ENCODE data around the gene ATP7A.
A peak's percentile ranks its signal among the peaks of the same experiment; 100 is the strongest.
"Not testable (repeated sequence)": the region's sequence is repeated elsewhere in the genome, so short reads cannot be mapped to it uniquely, and the experiment has no call there.

The ATP7A gene

GRCh38 chrX:77900688-77901087 is 9.8 kb upstream of the ATP7A start:
- no peak for DNase-seq (ENCODE audit: low read depth, low spot score)
- Histone ChIP-seq H3K9ac (ENCODE audit: insufficient read length) (peak overlapping the region; percentile 95), H3K9me3 (ENCODE audit: low read depth, low read length) (no peaks in the 10 kb centered on the region), H3K27ac (0 out of 2 replicates have a peak overlapping the region, but pooled peaks have one; percentile 3), H3K4me3 (peak overlapping the region; percentile 86), H3K36me3 (ENCODE audit: insufficient read depth, low read length) (peaks cover 40% of the 10 kb centered on the region)
- TF ChIP-seq FOXP2 (optimal IDR thresholded peaks at IDR 0.05; ENCODE audit: control extremely low read depth, extremely low read length, insufficient read depth): no peak
- TF ChIP-seq EZH2 (IDR thresholded peaks at IDR 0.05): no peak
- TF ChIP-seq POLR2AphosphoS5 (IDR thresholded peaks at IDR 0.05; ENCODE audit: borderline replicate concordance, low read depth, low read length): no peak

- Histone ChIP-seq H3K4me3 (peak overlapping the region; percentile 86), H3K9ac (ENCODE audit: insufficient read length) (no peak overlapping the region), H3K36me3 (ENCODE audit: insufficient read depth, low read length) (peaks cover 43% of the 10 kb centered on the region), H3K9me3 (ENCODE audit: low read depth, low read length) (no peaks in the 10 kb centered on the region), H3K27ac (no peak overlapping the region)
- DNase-seq (ENCODE audit: low read depth, low spot score): no peak
- TF ChIP-seq EZH2 (IDR thresholded peaks at IDR 0.05): no peak
- no peak for TF ChIP-seq FOXP2 (optimal IDR thresholded peaks at IDR 0.05; ENCODE audit: control extremely low read depth, extremely low read length, insufficient read depth)
- TF ChIP-seq POLR2AphosphoS5 (IDR thresholded peaks at IDR 0.05; ENCODE audit: borderline replicate concordance, low read depth, low read length): no peak
Measured at GRCh38 chrX:77901506-77901905, 9.0 kb upstream of the ATP7A start.

- no peaks in the 10 kb centered on the region for H3K9me3 ChIP-seq (ENCODE audit: low read depth, low read length)
- H3K27ac ChIP-seq: no peak overlapping the region
- H3K4me3 ChIP-seq: no peak overlapping the region
- no peak overlapping the region for H3K9ac ChIP-seq (ENCODE audit: insufficient read length)
- no peak for TF ChIP-seq EZH2 (IDR thresholded peaks at IDR 0.05)
- no peak for TF ChIP-seq FOXP2 (optimal IDR thresholded peaks at IDR 0.05; ENCODE audit: control extremely low read depth, extremely low read length, insufficient read depth)
- no peak for TF ChIP-seq POLR2AphosphoS5 (IDR thresholded peaks at IDR 0.05; ENCODE audit: borderline replicate concordance, low read depth, low read length)
- DNase-seq (ENCODE audit: low read depth, low spot score): no peak
- H3K36me3 ChIP-seq (ENCODE audit: insufficient read depth, low read length): no peaks in the 10 kb centered on the region
Measured at GRCh38 chrX:77917294-77917933, 6.9 kb downstream of the ATP7A start.

- TF ChIP-seq EZH2 (IDR thresholded peaks at IDR 0.05) (no peak), POLR2AphosphoS5 (IDR thresholded peaks at IDR 0.05; ENCODE audit: borderline replicate concordance, low read depth, low read length) (no peak), FOXP2 (optimal IDR thresholded peaks at IDR 0.05; ENCODE audit: control extremely low read depth, extremely low read length, insufficient read depth) (no peak)
- H3K4me3 ChIP-seq: no peak overlapping the region
- no peak overlapping the region for H3K9ac ChIP-seq (ENCODE audit: insufficient read length)
- H3K27ac ChIP-seq: no peak overlapping the region
- no peak for DNase-seq (ENCODE audit: low read depth, low spot score)
- no peaks in the 10 kb centered on the region for H3K9me3 ChIP-seq (ENCODE audit: low read depth, low read length)
- no peaks in the 10 kb centered on the region for H3K36me3 ChIP-seq (ENCODE audit: insufficient read depth, low read length)
Measured at GRCh38 chrX:77918568-77918967, 8.1 kb downstream of the ATP7A start.

- not testable (repeated sequence) for H3K4me3 ChIP-seq; H3K36me3 ChIP-seq (ENCODE audit: insufficient read depth, low read length); DNase-seq (ENCODE audit: low read depth, low spot score); H3K9me3 ChIP-seq (ENCODE audit: low read depth, low read length); H3K9ac ChIP-seq (ENCODE audit: insufficient read length); H3K27ac ChIP-seq
Measured at GRCh38 chrX:77919370-77919769, 8.9 kb downstream of the ATP7A start.

GRCh38 chrX:77922787-77923186 is 12.3 kb downstream of the ATP7A start:
- H3K9me3 ChIP-seq (ENCODE audit: low read depth, low read length): no peaks in the 10 kb centered on the region
- H3K36me3 ChIP-seq (ENCODE audit: insufficient read depth, low read length): no peaks in the 10 kb centered on the region
- DNase-seq (ENCODE audit: low read depth, low spot score): no peak
- TF ChIP-seq FOXP2 (optimal IDR thresholded peaks at IDR 0.05; ENCODE audit: control extremely low read depth, extremely low read length, insufficient read depth): no peak
- no peak for TF ChIP-seq POLR2AphosphoS5 (IDR thresholded peaks at IDR 0.05; ENCODE audit: borderline replicate concordance, low read depth, low read length)
- TF ChIP-seq EZH2 (IDR thresholded peaks at IDR 0.05): no peak
- no peak overlapping the region for H3K27ac ChIP-seq
- H3K4me3 ChIP-seq: no peak overlapping the region
- no peak overlapping the region for H3K9ac ChIP-seq (ENCODE audit: insufficient read length)

GRCh38 chrX:77924320-77924859 is 13.9 kb downstream of the ATP7A start:
- Histone ChIP-seq H3K4me3 (no peak overlapping the region), H3K27ac (no peak overlapping the region), H3K9ac (ENCODE audit: insufficient read length) (no peak overlapping the region), H3K36me3 (ENCODE audit: insufficient read depth, low read length) (no peaks in the 10 kb centered on the region), H3K9me3 (ENCODE audit: low read depth, low read length) (no peaks in the 10 kb centered on the region)
- TF ChIP-seq POLR2AphosphoS5 (IDR thresholded peaks at IDR 0.05; ENCODE audit: borderline replicate concordance, low read depth, low read length) (no peak), FOXP2 (optimal IDR thresholded peaks at IDR 0.05; ENCODE audit: control extremely low read depth, extremely low read length, insufficient read depth) (no peak), EZH2 (IDR thresholded peaks at IDR 0.05) (no peak)
- no peak for DNase-seq (ENCODE audit: low read depth, low spot score)

GRCh38 chrX:77925764-77926163 is 15.3 kb downstream of the ATP7A start:
- TF ChIP-seq POLR2AphosphoS5 (IDR thresholded peaks at IDR 0.05; ENCODE audit: borderline replicate concordance, low read depth, low read length) (no peak), EZH2 (IDR thresholded peaks at IDR 0.05) (no peak), FOXP2 (optimal IDR thresholded peaks at IDR 0.05; ENCODE audit: control extremely low read depth, extremely low read length, insufficient read depth) (no peak)
- peak overlapping the region; percentile 64 for H3K9ac ChIP-seq (ENCODE audit: insufficient read length)
- no peaks in the 10 kb centered on the region for H3K9me3 ChIP-seq (ENCODE audit: low read depth, low read length)
- H3K27ac ChIP-seq: peak overlapping the region; percentile 71; the same call in 1 of the 2 replicates
- no peak for DNase-seq (ENCODE audit: low read depth, low spot score)
- H3K4me3 ChIP-seq: peak overlapping the region; percentile 54
- H3K36me3 ChIP-seq (ENCODE audit: insufficient read depth, low read length): no peaks in the 10 kb centered on the region

GRCh38 chrX:77930581-77930980 is 20.1 kb downstream of the ATP7A start:
- Histone ChIP-seq H3K9ac (ENCODE audit: insufficient read length) (no peak overlapping the region), H3K27ac (no peak overlapping the region), H3K9me3 (ENCODE audit: low read depth, low read length) (no peaks in the 10 kb centered on the region), H3K4me3 (no peak overlapping the region), H3K36me3 (ENCODE audit: insufficient read depth, low read length) (no peaks in the 10 kb centered on the region)
- DNase-seq (ENCODE audit: low read depth, low spot score): no peak
- no peak for TF ChIP-seq EZH2 (IDR thresholded peaks at IDR 0.05)
- no peak for TF ChIP-seq POLR2AphosphoS5 (IDR thresholded peaks at IDR 0.05; ENCODE audit: borderline replicate concordance, low read depth, low read length)
- TF ChIP-seq FOXP2 (optimal IDR thresholded peaks at IDR 0.05; ENCODE audit: control extremely low read depth, extremely low read length, insufficient read depth): no peak
